Progenitor cell of endocrine pancreas (in vitro differentiated cells): Measurements from ENCODE around the gene ZDHHC14. TPM values are rescaled to one million over a fixed set of nuclear protein-coding genes. Genes with fewer than 3 reads are reported as not detected.

Experiments
- DNase-seq: peaks from one replicate; pipeline ENCODE4 v3.0.0; 2021; ENCODE audit warnings: low spot score; ENCODE audit not compliant: unreplicated experiment
- H3K27ac Mint-ChIP-seq: 2 replicates; pipeline ENCODE4 v1.8.0; 2021; ENCODE audit warnings: mild to moderate bottlenecking, moderate library complexity, mixed read lengths
- H3K27me3 Mint-ChIP-seq: 2 replicates; pipeline ENCODE4 v1.8.0; 2021; ENCODE audit warnings: mixed read lengths
- H3K36me3 Mint-ChIP-seq: 2 replicates; pipeline ENCODE4 v1.8.0; 2022; ENCODE audit warnings: mixed read lengths; ENCODE audit not compliant: insufficient read depth
- H3K4me1 Mint-ChIP-seq: 2 replicates; pipeline ENCODE4 v1.8.0; 2021; ENCODE audit warnings: low read depth, mixed read lengths
- H3K4me3 Mint-ChIP-seq: 2 replicates; pipeline ENCODE4 v1.8.0; 2021; ENCODE audit warnings: low read depth, mild to moderate bottlenecking, moderate library complexity, mixed read lengths
- H3K9me3 Mint-ChIP-seq: 2 replicates; pipeline ENCODE4 v1.8.0; 2021; ENCODE audit warnings: low read depth, mixed read lengths
- CTCF ChIP-seq: fragments of 200-600 bp; sonication (generic); IDR thresholded peaks from one replicate; pipeline ENCODE4 v1.5.0; 2021; ENCODE audit warnings: antibody characterized with exemption, mild to moderate bottlenecking; ENCODE audit not compliant: unreplicated experiment
- total RNA-seq: library from RNA; stranded (reverse); gene quantifications from 2 replicates; pipeline ENCODE4 v1.2.1, GENCODE V29; 2021

The ZDHHC14 gene
- total RNA-seq, 1 donor from 2014 or later: 9.0 TPM

GRCh38 chr6:157432231-157432891 is 51.4 kb downstream of the ZDHHC14 start:
- H3K4me1 Mint-ChIP-seq: peaks cover 17% of the 10 kb centered on the region
- peaks cover 5% of the 10 kb centered on the region for H3K27me3 Mint-ChIP-seq
- no peak overlapping the region for H3K4me3 Mint-ChIP-seq
- no peak for TF ChIP-seq CTCF
- peak overlapping the region; percentile 63 for H3K27ac Mint-ChIP-seq
- H3K9me3 Mint-ChIP-seq: no peaks in the 10 kb centered on the region
- no peaks in the 10 kb centered on the region for H3K36me3 Mint-ChIP-seq
- no peak for DNase-seq

GRCh38 chr6:157432892-157433265 is 51.9 kb downstream of the ZDHHC14 start:
- H3K36me3 Mint-ChIP-seq: no peaks in the 10 kb centered on the region
- H3K27ac Mint-ChIP-seq: no peak overlapping the region
- DNase-seq: no peak
- peaks cover 5% of the 10 kb centered on the region for H3K27me3 Mint-ChIP-seq
- no peaks in the 10 kb centered on the region for H3K9me3 Mint-ChIP-seq
- TF ChIP-seq CTCF: no peak
- peaks cover 14% of the 10 kb centered on the region for H3K4me1 Mint-ChIP-seq
- H3K4me3 Mint-ChIP-seq: no peak overlapping the region

GRCh38 chr6:157433678-157434081 is 52.7 kb downstream of the ZDHHC14 start:
- no peak for TF ChIP-seq CTCF
- H3K27me3 Mint-ChIP-seq: peaks cover 5% of the 10 kb centered on the region
- peaks cover 8% of the 10 kb centered on the region for H3K4me1 Mint-ChIP-seq

GRCh38 chr6:157434349-157435033 is 53.5 kb downstream of the ZDHHC14 start:
- Mint-ChIP-seq H3K36me3 (no peaks in the 10 kb centered on the region), H3K27ac (no peak overlapping the region), H3K4me3 (no peak overlapping the region), H3K9me3 (no peaks in the 10 kb centered on the region), H3K4me1 (peaks cover 4% of the 10 kb centered on the region), H3K27me3 (no peaks in the 10 kb centered on the region)
- TF ChIP-seq CTCF: no peak
- no peak for DNase-seq

More at GRCh38 chr6:157433678-157434081, 52.7 kb downstream of the ZDHHC14 start:
- no peaks in the 10 kb centered on the region for H3K36me3 Mint-ChIP-seq
- H3K4me3 Mint-ChIP-seq: no peak overlapping the region
- no peak for DNase-seq
- no peaks in the 10 kb centered on the region for H3K9me3 Mint-ChIP-seq
- H3K27ac Mint-ChIP-seq: no peak overlapping the region

- Mint-ChIP-seq H3K4me3 (no peak overlapping the region), H3K4me1 (peaks cover 4% of the 10 kb centered on the region)
Measured at GRCh38 chr6:157436219-157436943, 55.4 kb downstream of the ZDHHC14 start.

More at GRCh38 chr6:157436219-157436943, 55.4 kb downstream of the ZDHHC14 start:
- H3K27ac Mint-ChIP-seq: no peak overlapping the region
- no peak for TF ChIP-seq CTCF
- no peaks in the 10 kb centered on the region for H3K9me3 Mint-ChIP-seq
- no peaks in the 10 kb centered on the region for H3K36me3 Mint-ChIP-seq
- DNase-seq: no peak
- H3K27me3 Mint-ChIP-seq: no peaks in the 10 kb centered on the region
